OCI-LY1 (cell line): Measurements from ENCODE around the gene LANCL3.

Source experiments
- EZH2 ChIP-seq: fragments of 200-600 bp; sonication (generic), shearing (Covaris generic); IDR thresholded peaks from 2 replicates; pipeline ENCODE4 v1.8.0; 2017; ENCODE audit warnings: borderline replicate concordance, mixed run types, mild to moderate bottlenecking, antibody characterized with exemption, low read length, moderate library complexity, mixed read lengths
- TF ChIP-seq, protein P1 (sequence below): fragments of 200-600 bp; sonication (generic), shearing (Covaris generic); IDR thresholded peaks from 2 replicates; pipeline ENCODE4 v1.5.1; 2017; ENCODE audit warnings: mild to moderate bottlenecking, antibody characterized with exemption, low read length, moderate library complexity, mixed read lengths

DNA sequence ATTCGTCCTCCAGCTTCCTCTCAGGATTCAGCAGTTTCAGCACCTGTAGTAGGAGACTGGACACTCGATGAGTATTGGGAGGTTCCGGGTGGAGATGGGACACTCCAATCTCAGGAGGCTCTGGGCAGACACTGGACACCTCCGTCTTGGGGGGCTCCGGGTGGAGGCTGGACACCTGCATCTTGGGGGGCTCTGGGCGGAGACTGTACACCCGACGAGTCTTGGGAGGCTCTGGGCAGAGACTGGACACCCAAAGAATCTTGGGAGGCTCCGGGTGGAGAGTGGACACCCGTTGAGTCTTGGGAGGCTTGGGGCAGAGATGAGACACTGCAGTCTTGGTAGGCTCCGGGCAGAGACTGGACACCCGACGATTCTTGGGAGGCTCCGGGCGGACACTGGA is 28.7 kb upstream of the LANCL3 start:
- TF ChIP-seq, protein P1, sequence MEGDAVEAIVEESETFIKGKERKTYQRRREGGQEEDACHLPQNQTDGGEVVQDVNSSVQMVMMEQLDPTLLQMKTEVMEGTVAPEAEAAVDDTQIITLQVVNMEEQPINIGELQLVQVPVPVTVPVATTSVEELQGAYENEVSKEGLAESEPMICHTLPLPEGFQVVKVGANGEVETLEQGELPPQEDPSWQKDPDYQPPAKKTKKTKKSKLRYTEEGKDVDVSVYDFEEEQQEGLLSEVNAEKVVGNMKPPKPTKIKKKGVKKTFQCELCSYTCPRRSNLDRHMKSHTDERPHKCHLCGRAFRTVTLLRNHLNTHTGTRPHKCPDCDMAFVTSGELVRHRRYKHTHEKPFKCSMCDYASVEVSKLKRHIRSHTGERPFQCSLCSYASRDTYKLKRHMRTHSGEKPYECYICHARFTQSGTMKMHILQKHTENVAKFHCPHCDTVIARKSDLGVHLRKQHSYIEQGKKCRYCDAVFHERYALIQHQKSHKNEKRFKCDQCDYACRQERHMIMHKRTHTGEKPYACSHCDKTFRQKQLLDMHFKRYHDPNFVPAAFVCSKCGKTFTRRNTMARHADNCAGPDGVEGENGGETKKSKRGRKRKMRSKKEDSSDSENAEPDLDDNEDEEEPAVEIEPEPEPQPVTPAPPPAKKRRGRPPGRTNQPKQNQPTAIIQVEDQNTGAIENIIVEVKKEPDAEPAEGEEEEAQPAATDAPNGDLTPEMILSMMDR, result no peak
- TF ChIP-seq EZH2, result no peak
